SK-N-SH treated with all-trans-retinoic acid at 6 μM for 48 hours (cell line): ENCODE measurements around the gene MAST3.

Source experiments
- CREB5 ChIP-seq: fragments of 250-450 bp; sonication (Bioruptor Pico); IDR thresholded peaks from 2 replicates; pipeline ENCODE4 v1.5.1; 2020; ENCODE audit warnings: low read depth, mild to moderate bottlenecking, moderate library complexity
- PATZ1 ChIP-seq: fragments of 250-450 bp; sonication (Bioruptor Pico); IDR thresholded peaks from 2 replicates; pipeline ENCODE4 v1.8.0; 2020; ENCODE audit warnings: mild to moderate bottlenecking, moderate library complexity, borderline replicate concordance
- ZFP30 ChIP-seq: fragments of 450-650 bp; formaldehyde crosslinking; IDR thresholded peaks from 2 replicates; pipeline ENCODE4 v1.5.0; 2022; ENCODE audit warnings: mild to moderate bottlenecking, moderate library complexity

GRCh38 chr19:18109341-18109732, 11.8 kb downstream of the MAST3 start:
- TF ChIP-seq ZFP30 (CRISPR knock-in tag) (no peak), CREB5 (CRISPR knock-in tag) (no peak), PATZ1 (CRISPR knock-in tag) (no peak)
